ENCODE results near the gene YIPF2. TPM values are rescaled to one million over a fixed set of nuclear protein-coding genes. Genes with fewer than 3 reads are reported as not detected.
"Not testable (repeated sequence)": the region's sequence is repeated elsewhere in the genome, so short reads cannot be mapped to it uniquely, and the experiment has no call there.

Gene YIPF2
- total RNA-seq, 2 donors from 2014 or later = 27.1 to 45.7 TPM

DNA sequence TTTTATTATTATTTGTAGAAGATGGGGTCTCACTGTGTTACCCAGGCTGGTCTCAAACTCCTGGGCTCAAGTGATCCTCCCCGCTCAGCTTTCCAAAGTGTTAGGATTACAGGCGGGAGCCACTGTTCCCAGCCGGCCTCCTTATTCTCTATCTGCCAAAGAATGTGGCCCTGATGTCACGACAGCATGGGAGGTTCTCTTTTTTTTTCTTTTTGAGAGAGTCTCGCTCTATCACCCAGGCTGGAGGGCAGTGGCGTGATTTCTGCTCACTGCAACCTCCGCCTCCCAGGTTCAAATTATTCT, 33.6 kb downstream of the YIPF2 start:
- ATAC-seq (no peak), DNase-seq (ENCODE audit: low spot score in 2 of 2) (no peak)
- H3K27ac Mint-ChIP-seq = no peak overlapping the region
- H3K9me3 Mint-ChIP-seq = no peaks in the 10 kb centered on the region
- no peaks in the 10 kb centered on the region for H3K36me3 Mint-ChIP-seq

DNA sequence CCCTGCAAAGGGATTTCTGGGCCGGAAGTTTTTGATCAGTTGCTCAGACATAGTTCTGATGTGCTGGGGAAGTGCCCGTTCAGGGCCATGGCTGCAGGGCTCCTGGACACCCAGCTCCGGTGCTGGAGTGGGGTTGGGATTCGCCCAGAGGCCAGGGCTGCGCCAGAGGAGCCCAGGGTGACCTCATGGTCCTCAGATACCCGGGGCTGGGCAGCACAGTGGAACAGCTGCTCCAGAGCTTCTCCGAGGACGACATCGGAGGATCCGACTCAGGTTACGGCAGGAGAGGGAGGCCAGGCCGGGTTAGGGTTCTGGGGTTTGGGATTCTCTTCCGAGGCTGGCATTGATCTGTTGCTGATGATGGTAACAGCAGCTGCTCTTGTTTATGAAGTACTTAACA, 36.2 kb downstream of the YIPF2 start:
- Mint-ChIP-seq H3K36me3 (no peaks in the 10 kb centered on the region), H3K9me3 (no peaks in the 10 kb centered on the region), H3K27ac (no peak overlapping the region)
- ATAC-seq = no peak
- no peak for DNase-seq (ENCODE audit: low spot score in 2 of 2)

DNA sequence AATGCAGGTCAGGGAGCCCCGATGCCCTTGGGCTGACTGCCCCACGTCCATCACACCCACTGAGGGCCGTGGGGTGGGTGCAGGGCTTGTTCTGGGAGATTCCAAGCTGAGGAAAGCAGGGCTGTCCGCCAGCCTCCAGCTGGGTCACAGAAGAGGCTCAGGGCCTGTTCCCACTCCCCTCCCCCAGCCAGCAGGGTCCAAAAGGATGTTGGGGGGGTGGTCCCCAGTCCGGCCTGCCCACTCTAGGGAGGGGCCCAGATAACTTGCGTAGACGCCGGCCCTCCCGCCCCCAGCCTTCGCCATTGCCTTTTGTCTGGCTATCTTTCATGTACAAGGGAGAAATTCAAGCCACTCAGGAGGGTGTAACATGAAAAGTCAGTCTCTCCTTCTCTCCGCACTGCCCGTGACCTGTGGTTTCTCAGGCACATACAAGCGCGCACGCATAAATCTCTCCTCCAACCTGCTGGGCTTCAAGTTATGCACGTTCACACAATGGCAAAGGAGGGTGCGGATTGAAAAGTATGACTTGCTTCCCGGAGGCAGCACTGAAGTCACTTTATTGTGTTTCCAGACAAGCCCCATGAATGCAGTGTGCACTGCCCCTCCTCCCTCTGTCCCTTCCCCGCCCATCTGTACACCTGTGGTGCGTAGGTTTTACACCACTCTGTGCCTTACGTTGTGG, 36.9 kb downstream of the YIPF2 start:
- Mint-ChIP-seq H3K9me3 (no peaks in the 10 kb centered on the region), H3K27ac (no peak overlapping the region), H3K36me3 (no peaks in the 10 kb centered on the region)
- DNase-seq (ENCODE audit: low spot score in 2 of 2) (no peak), ATAC-seq (no peak)

DNA sequence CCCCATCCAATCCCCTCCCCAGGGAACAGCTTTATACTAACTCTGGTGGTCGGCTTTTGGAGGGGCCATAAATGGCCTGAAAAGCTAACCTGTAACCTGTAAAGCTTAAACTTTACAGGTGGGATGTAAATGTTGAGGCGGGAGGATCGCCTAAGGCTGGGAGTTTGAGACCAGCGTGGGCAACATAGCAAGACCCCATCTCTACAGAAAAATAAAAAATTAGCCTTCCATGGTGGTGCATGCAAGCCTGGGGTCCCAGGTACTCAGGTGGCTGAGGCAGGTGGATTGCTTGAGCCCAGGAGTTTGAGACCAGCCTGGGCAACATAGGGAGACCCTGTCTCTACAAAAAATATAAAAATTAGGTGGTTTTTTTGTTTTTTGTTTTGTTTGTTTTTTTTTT, 38.6 kb downstream of the YIPF2 start:
- no peak for DNase-seq (ENCODE audit: low spot score in 2 of 2)

GRCh38 chr19:10888421-10888866, 40.0 kb downstream of the YIPF2 start:
- Mint-ChIP-seq H3K9me3 (no peaks in the 10 kb centered on the region), H3K27ac (no peak overlapping the region), H3K36me3 (no peaks in the 10 kb centered on the region)
- no peak for ATAC-seq
- no peak for DNase-seq (ENCODE audit: low spot score in 2 of 2)

More for the DNA sequence above, 38.6 kb downstream of the YIPF2 start:
- Mint-ChIP-seq H3K27ac (no peak overlapping the region), H3K36me3 (no peaks in the 10 kb centered on the region), H3K9me3 (no peaks in the 10 kb centered on the region)
- ATAC-seq = no peak

GRCh38 chr19:10887616-10888367, 40.6 kb downstream of the YIPF2 start:
- H3K9me3 Mint-ChIP-seq = no peaks in the 10 kb centered on the region
- ATAC-seq (no peak), DNase-seq (ENCODE audit: low spot score in 2 of 2) (no peak)
- no peaks in the 10 kb centered on the region for H3K36me3 Mint-ChIP-seq
- H3K27ac Mint-ChIP-seq = peak overlapping the region; percentile 60 to 76

DNA sequence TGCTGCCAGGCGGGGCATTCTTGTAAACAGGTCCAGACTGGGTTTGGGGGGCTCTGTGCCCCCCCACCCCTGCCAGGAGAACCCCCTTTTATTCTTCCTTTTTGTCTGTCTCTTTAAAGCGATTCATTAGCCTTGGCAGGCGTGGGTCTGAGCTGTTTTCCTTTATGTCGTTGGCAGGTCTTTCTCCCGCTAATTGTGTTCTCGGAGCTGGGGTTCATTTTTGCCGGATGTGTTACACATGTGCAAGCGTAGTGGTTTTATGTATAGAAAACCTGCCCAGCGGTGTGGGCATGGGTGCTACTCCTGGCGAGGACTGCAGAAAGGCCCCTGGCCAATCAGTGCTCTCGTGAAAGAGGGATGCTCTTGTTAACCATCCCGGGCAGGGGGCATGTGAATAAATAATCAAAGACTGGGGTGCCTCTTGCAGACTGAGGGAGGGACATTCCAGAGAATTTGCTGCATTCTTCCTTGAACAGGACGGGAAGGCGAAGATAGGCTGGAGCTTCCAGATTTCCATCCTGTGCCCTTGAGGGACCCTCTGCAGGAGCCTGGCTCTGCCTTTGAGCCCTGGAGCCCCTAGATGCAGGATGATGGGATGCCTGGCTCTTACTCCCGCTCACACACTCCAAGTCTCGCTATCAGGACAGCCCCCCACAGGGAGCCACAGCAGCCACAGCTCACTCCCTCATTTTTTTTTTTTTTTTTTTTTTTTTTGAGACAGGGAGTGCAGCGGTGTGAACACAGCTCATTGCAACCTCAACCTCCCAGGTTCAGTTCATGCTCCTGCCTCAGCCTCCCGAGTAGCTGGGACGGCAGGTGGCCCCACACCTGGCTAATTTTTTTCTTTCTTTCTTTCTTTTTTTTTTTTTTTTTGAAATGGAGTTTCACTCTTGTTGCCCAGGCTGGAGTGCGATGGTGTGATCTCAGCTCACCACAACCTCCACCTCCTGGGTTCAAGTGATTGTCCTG, 43.0 kb downstream of the YIPF2 start:
- DNase-seq (ENCODE audit: low spot score in 2 of 2) (no peak), ATAC-seq (no peak)
- Mint-ChIP-seq H3K9me3 (no peaks in the 10 kb centered on the region), H3K36me3 (no peaks in the 10 kb centered on the region), H3K27ac (peak overlapping the region in 1 of 2 donors; percentile 44)

- H3K9me3 Mint-ChIP-seq = no peaks in the 10 kb centered on the region
- no peak for ATAC-seq
- no peak overlapping the region for H3K27ac Mint-ChIP-seq
- peaks cover 0 to 2% of the 10 kb centered on the region in 2 donors for H3K36me3 Mint-ChIP-seq
- DNase-seq (ENCODE audit: low spot score in 2 of 2) = no peak
Measured at GRCh38 chr19:10884274-10884673, 44.2 kb downstream of the YIPF2 start.

- ATAC-seq = no peak
- no peaks in the 10 kb centered on the region for H3K9me3 Mint-ChIP-seq
- H3K27ac Mint-ChIP-seq = no peak overlapping the region
- peaks cover 0 to 6% of the 10 kb centered on the region in 2 donors for H3K36me3 Mint-ChIP-seq
- DNase-seq (ENCODE audit: low spot score in 2 of 2) = no peak
Measured at GRCh38 chr19:10882108-10882457, 46.4 kb downstream of the YIPF2 start.

GRCh38 chr19:10881403-10882107, 46.9 kb downstream of the YIPF2 start:
- Mint-ChIP-seq H3K27ac (no peak overlapping the region), H3K9me3 (no peaks in the 10 kb centered on the region), H3K36me3 (peaks cover 0 to 6% of the 10 kb centered on the region in 2 donors)
- ATAC-seq (no peak), DNase-seq (ENCODE audit: low spot score in 2 of 2) (no peak)

GRCh38 chr19:10878253-10878652, 50.2 kb downstream of the YIPF2 start:
- no peaks in the 10 kb centered on the region for H3K9me3 Mint-ChIP-seq
- ATAC-seq = peak in 1 of 2 donors; percentile 22

DNA sequence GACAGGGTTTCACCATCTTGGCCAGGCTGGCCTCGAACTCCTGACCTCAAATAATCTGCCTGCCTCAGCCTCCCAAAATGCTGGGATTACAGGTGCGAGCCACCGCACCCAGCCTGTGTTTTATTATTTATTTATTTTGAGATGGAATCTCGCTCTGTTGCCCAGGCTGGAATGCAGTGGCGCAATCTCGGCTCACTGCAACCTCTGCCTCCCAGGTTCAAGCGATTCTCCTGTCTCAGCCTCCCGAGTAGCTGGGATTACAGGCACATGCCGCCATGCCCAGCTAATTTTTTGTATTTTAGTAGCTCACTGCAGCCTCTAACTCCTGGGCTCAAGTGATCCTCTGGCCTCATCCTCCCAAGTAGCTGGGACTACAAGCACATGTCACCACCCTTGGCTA, 50.8 kb downstream of the YIPF2 start:
- not testable (repeated sequence) for DNase-seq (ENCODE audit: low spot score in 2 of 2); ATAC-seq; H3K9me3 Mint-ChIP-seq; H3K36me3 Mint-ChIP-seq
- peak overlapping the region in 1 of 2 donors; percentile 77 for H3K27ac Mint-ChIP-seq

More at GRCh38 chr19:10878253-10878652, 50.2 kb downstream of the YIPF2 start:
- DNase-seq (ENCODE audit: low spot score in 2 of 2) = no peak
- Mint-ChIP-seq H3K36me3 (peaks cover 0 to 6% of the 10 kb centered on the region in 2 donors), H3K27ac (peak overlapping the region; percentile 77 to 92)

DNA sequence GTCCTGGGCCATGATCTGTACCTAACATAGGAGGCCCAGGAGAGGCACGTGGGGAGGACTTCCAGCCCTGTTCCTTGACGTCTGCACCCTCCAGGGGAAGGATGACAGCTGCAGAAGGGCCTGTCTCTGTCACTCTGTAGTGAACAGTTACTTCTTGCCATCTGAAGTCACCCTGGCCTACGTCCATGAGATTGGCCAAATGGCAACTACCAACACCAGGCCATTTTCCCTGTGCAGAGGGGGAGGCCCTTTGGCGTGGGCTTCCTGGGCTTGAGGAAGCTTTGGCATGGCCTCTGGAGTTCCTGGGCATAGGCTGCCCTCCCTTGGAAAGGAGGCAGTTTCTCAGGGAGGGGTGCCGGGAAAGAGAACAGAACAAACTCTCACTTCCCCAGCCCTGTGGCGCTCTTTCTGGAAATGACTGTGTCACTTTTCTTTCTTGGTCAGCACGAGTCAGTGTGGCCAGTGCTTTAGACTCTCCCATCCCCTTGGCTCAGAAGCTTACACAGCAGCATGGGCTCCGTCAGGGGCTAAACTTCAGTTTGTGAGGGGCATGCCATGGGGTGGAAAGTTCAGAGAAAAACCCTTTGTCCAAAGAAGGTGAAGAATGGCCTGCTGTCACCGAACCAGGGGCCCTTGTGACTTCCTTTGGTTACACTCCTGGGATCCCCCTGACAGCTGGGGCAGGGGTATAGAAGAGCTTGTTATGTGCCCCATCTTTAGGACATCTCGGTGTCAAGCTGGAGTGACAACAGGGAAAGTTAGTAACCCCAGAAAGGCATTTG, 51.8 kb downstream of the YIPF2 start:
- Mint-ChIP-seq H3K9me3 (no peaks in the 10 kb centered on the region), H3K27ac (peak overlapping the region in 1 of 2 donors; percentile 56), H3K36me3 (peaks cover 0 to 6% of the 10 kb centered on the region in 2 donors)
- peak; percentile 68 to 72 for ATAC-seq
- peak in 1 of 2 donors; percentile 22 for DNase-seq (ENCODE audit: low spot score in 2 of 2)

- H3K9me3 Mint-ChIP-seq = no peaks in the 10 kb centered on the region
- ATAC-seq = no peak
- no peak for DNase-seq (ENCODE audit: low spot score in 2 of 2)
- H3K27ac Mint-ChIP-seq = no peak overlapping the region
- peaks cover 0 to 1% of the 10 kb centered on the region in 2 donors for H3K36me3 Mint-ChIP-seq
Measured at GRCh38 chr19:10874024-10874423, 54.4 kb downstream of the YIPF2 start.

GRCh38 chr19:10872546-10873107, 55.8 kb downstream of the YIPF2 start:
- Mint-ChIP-seq H3K9me3 (no peaks in the 10 kb centered on the region), H3K36me3 (no peaks in the 10 kb centered on the region), H3K27ac (peak overlapping the region; percentile 13 to 79)
- ATAC-seq (no peak), DNase-seq (ENCODE audit: low spot score in 2 of 2) (no peak)

All from activated naive CD4-positive, alpha-beta T cell treated with anti-CD3 and anti-CD28 coated beads, Interleukin-2, amount 50 U/mL, for 72 hours (primary cell).